ENCODE results near the gene DDX19B.
"Not testable (repeated sequence)": the region's sequence is repeated elsewhere in the genome, so short reads cannot be mapped to it uniquely, and the experiment has no call there.

Gene DDX19B

GRCh38 chr16:70258065-70258464 is 40.9 kb upstream of the DDX19B start:
- no peaks in the 10 kb centered on the region for H3K27me3 Mint-ChIP-seq (ENCODE audit: low read depth, poor library complexity)
- no peaks in the 10 kb centered on the region for H3K4me1 Mint-ChIP-seq
- no peak for TF ChIP-seq CTCF (IDR thresholded peaks at IDR 0.05)
- no peaks in the 10 kb centered on the region for H3K9me3 Mint-ChIP-seq
- no peak for DNase-seq
- H3K27ac Mint-ChIP-seq: no peak overlapping the region
- peaks cover 48% of the 10 kb centered on the region for H3K36me3 Mint-ChIP-seq (ENCODE audit: low read depth)
- no peak overlapping the region for H3K4me3 Mint-ChIP-seq

DNA sequence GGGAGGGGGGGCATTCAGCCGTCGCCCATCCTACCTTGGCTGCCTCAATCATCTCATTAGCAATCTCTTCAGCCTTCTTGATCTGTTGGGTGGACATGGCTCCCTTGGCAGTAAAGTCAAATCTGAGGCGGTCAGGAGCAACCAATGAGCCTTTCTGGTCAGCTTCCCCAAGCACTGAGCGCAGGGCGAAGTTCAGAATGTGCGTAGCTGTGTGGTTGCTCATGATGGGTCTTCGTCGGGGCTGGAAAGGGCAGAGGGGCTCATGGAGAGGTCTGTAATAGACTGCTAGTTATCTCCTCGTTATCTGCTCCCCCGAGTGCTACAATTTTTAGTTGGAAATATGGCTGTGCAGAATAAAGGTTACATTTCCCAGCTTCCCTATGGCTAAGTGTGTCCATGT is 40.0 kb upstream of the DDX19B start:
- H3K4me3 Mint-ChIP-seq: no peak overlapping the region
- H3K4me1 Mint-ChIP-seq: no peaks in the 10 kb centered on the region
- H3K9me3 Mint-ChIP-seq: no peaks in the 10 kb centered on the region
- no peak overlapping the region for H3K27ac Mint-ChIP-seq
- peaks cover 46% of the 10 kb centered on the region for H3K36me3 Mint-ChIP-seq (ENCODE audit: low read depth)
- no peaks in the 10 kb centered on the region for H3K27me3 Mint-ChIP-seq (ENCODE audit: low read depth, poor library complexity)
- no peak for DNase-seq
- no peak for TF ChIP-seq CTCF (IDR thresholded peaks at IDR 0.05)

DNA sequence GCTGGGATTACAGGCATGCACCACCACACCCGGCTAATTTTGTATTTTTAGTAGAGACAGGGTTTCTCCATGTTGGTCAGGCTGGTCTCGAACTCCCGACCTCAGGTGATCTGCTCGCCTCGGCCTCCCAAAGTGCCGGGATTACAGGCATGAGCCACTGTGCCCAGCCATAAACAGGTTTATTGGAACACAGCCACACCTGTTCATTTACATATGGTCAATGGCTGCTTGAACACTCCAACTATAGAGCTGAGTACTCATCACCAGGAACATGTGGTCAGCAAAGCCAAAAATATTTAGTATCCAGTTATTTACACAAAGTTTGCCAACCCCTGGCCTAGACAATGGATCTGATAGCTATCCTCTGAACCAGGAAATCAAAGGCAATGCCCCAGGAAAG is 39.1 kb upstream of the DDX19B start:
- H3K4me1 Mint-ChIP-seq: not testable (repeated sequence)

GRCh38 chr16:70267516-70267915 is 31.5 kb upstream of the DDX19B start:
- Mint-ChIP-seq H3K4me3 (no peak overlapping the region), H3K4me1 (no peaks in the 10 kb centered on the region), H3K9me3 (no peaks in the 10 kb centered on the region), H3K27me3 (ENCODE audit: low read depth, poor library complexity) (no peaks in the 10 kb centered on the region), H3K27ac (peak overlapping the region; percentile 68), H3K36me3 (ENCODE audit: low read depth) (peaks cover 77% of the 10 kb centered on the region)
- peak; percentile 53 for TF ChIP-seq CTCF (IDR thresholded peaks at IDR 0.05)
- DNase-seq: peak; percentile 54

More for the DNA sequence above, 39.1 kb upstream of the DDX19B start:
- peaks cover 53% of the 10 kb centered on the region for H3K36me3 Mint-ChIP-seq (ENCODE audit: low read depth)
- not testable (repeated sequence) for H3K27ac Mint-ChIP-seq; H3K9me3 Mint-ChIP-seq; H3K27me3 Mint-ChIP-seq (ENCODE audit: low read depth, poor library complexity); H3K4me3 Mint-ChIP-seq; DNase-seq

DNA sequence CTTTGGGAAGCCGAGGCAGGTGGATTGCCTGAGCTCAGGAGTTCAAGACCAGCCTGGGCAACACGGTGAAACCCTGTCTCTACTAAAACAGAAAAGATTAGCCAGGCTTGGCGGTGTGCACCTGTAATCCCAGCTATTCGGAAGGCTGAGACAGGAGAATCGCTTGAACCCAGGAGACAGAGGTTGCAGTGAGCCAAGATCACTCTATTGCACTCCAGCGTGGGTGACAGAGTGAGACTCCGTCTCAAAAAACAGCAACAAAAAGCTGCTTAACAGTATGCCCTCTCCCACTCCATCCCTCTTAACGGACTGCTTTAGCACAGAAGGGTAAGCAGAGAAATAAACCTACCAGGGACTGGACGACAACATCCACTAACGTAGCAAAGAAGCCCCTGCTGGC is 31.1 kb upstream of the DDX19B start:
- not testable (repeated sequence) for H3K4me3 Mint-ChIP-seq; H3K4me1 Mint-ChIP-seq; H3K9me3 Mint-ChIP-seq; H3K27me3 Mint-ChIP-seq (ENCODE audit: low read depth, poor library complexity); DNase-seq
- Mint-ChIP-seq H3K27ac (peak overlapping the region; percentile 68), H3K36me3 (ENCODE audit: low read depth) (peaks cover 78% of the 10 kb centered on the region)

DNA sequence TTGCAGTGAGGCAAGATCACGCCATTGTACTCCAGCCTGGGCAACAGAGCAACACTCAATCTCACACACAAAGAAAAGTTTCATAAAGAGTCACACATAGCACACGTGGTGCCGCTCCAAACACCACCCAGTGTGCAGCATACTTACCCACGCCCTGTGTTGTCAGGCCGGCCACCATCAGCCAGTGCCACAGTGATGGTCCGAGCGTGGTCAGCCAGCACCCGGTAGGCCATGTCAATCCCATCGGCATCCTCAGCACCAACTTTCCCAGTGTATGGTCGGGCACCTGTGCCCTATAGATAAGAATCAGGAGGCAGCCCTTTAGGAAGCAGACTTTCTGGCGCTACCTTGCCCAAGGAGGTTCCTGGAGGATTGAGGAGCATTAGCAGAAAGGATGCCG is 29.5 kb upstream of the DDX19B start:
- H3K4me1 Mint-ChIP-seq: no peaks in the 10 kb centered on the region
- peaks cover 3% of the 10 kb centered on the region for H3K27me3 Mint-ChIP-seq (ENCODE audit: low read depth, poor library complexity)
- no peak for DNase-seq
- H3K27ac Mint-ChIP-seq: no peak overlapping the region
- H3K4me3 Mint-ChIP-seq: no peak overlapping the region
- H3K9me3 Mint-ChIP-seq: no peaks in the 10 kb centered on the region
- peaks cover 80% of the 10 kb centered on the region for H3K36me3 Mint-ChIP-seq (ENCODE audit: low read depth)
- no peak for TF ChIP-seq CTCF (IDR thresholded peaks at IDR 0.05)

DNA sequence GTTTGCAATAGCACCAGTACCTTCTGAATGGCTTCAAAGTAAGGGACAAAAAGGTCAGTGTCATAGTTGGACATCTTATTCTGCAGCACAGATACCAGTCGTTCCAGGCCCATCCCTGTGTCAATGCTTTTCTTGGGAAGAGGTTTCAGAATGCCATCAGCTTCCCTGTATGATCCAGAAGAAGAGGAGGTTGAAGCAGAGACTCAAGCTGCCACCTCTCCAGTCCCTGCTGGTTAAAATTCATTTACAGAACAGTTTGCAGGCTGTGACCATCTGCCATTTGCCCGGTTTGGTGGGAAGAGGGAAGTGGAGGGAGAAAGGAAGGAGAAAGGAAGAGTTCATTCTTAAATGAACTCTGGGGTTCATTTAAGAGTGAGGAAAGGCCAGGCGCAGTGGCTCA is 28.8 kb upstream of the DDX19B start:
- no peak for DNase-seq
- Mint-ChIP-seq H3K27ac (no peak overlapping the region), H3K36me3 (ENCODE audit: low read depth) (peaks cover 80% of the 10 kb centered on the region), H3K4me3 (no peak overlapping the region), H3K27me3 (ENCODE audit: low read depth, poor library complexity) (peaks cover 4% of the 10 kb centered on the region), H3K9me3 (no peaks in the 10 kb centered on the region), H3K4me1 (no peaks in the 10 kb centered on the region)
- no peak for TF ChIP-seq CTCF (IDR thresholded peaks at IDR 0.05)

All from nephron progenitor cell (in vitro differentiated cells).